Stomach (tissue), 4 donors: ENCODE measurements around the gene HECW1.

Experiments
- EP300 ChIP-seq: sonication (generic); formaldehyde crosslinking; IDR thresholded peaks from one replicate; pipeline ENCODE4 v1.6.1; 2017; ENCODE audit warnings: antibody characterized with exemption
- POLR2A ChIP-seq, 4 donors: fragments of 450-650 bp; IDR thresholded peaks; one replicate each; pipeline ENCODE4 v1.6.1; 2016; ENCODE audit warnings: antibody characterized with exemption in 4 of 4, control low read depth in 2 of 4, mild to moderate bottlenecking in 1 of 4, moderate library complexity in 1 of 4
- TF ChIP-seq, protein P1 (sequence below), 7 experiments: fragments of 450-650 bp in 4 of 7; fragments of 200-600 bp in 3 of 7; sonication (generic) in 3 of 7; IDR thresholded peaks; one replicate each; pipeline ENCODE4 v1.5.1; 2016 to 2019; ENCODE audit warnings: antibody characterized with exemption in 7 of 7, control low read depth in 2 of 7, mild to moderate bottlenecking in 1 of 7

DNA sequence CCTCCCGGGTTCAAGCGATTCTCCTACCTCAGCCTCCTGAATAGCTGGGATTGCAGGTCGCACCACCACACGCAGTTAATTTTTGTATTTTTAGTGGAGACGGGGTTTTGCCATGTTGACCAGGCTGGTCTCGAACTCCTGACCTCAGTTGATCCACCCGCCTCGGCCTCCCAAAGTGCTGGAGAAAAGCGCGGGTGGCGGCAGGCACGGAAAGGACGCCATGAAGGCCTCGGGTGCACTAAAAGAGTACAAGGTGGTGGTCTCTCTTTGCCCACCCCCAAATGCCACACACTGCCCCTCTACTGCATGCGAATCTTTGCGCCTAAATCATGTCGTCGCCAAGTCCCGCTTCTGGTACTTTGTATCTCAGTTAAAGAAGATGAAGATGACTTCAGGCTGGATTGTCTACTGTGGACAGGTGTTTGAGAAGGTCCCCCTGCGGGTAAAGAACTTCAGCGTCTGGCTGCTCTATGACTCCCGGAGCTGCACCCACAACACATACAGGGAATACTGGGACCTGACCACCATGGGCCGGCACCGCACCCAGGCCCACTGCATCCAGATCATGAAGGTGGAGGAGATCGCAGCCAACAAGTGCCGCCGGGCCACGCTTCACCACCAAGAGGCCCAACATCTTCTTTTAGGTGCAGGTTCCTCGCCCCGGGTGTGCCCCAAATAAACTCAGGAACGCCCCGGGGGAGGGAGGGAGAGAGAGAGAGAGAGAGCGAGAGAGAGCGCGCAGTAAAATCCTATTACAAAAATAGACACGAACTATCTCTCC lies 161.7 kb downstream of the HECW1 start:
- no peak for TF ChIP-seq EP300
- TF ChIP-seq, protein P1, sequence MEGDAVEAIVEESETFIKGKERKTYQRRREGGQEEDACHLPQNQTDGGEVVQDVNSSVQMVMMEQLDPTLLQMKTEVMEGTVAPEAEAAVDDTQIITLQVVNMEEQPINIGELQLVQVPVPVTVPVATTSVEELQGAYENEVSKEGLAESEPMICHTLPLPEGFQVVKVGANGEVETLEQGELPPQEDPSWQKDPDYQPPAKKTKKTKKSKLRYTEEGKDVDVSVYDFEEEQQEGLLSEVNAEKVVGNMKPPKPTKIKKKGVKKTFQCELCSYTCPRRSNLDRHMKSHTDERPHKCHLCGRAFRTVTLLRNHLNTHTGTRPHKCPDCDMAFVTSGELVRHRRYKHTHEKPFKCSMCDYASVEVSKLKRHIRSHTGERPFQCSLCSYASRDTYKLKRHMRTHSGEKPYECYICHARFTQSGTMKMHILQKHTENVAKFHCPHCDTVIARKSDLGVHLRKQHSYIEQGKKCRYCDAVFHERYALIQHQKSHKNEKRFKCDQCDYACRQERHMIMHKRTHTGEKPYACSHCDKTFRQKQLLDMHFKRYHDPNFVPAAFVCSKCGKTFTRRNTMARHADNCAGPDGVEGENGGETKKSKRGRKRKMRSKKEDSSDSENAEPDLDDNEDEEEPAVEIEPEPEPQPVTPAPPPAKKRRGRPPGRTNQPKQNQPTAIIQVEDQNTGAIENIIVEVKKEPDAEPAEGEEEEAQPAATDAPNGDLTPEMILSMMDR (IDR thresholded peaks at IDR 0.05), result no peak
- TF ChIP-seq POLR2A (IDR thresholded peaks at IDR 0.05), result no peak
